ENCODE results near the gene AGRP. TPM values are rescaled to one million over a fixed set of nuclear protein-coding genes. Genes with fewer than 3 reads are reported as not detected.

AGRP gene
- total RNA-seq, 2 donors from 2014 or later = not detected

- no peak overlapping the region for H3K27ac Mint-ChIP-seq
- no peaks in the 10 kb centered on the region for H3K4me1 Mint-ChIP-seq
- Histone ChIP-seq H3K9ac (ENCODE audit: extremely low read depth, low read length, poor library complexity, severe bottlenecking) (no peak overlapping the region), H3K4me3 (ENCODE audit: low read length) (no peak overlapping the region), H3K36me3 (ENCODE audit: control insufficient read depth, insufficient read depth, low read length) (peaks cover 25% of the 10 kb centered on the region), H3K9me3 (ENCODE audit: control insufficient read depth, low read length) (no peaks in the 10 kb centered on the region), H3K27ac (ENCODE audit: low read depth, low read length) (no peak overlapping the region), H3K27me3 (ENCODE audit: control insufficient read depth, insufficient read depth, low read length, poor library complexity, severe bottlenecking) (no peaks in the 10 kb centered on the region), H3K4me1 (ENCODE audit: control insufficient read depth, insufficient read depth, low read length) (no peaks in the 10 kb centered on the region)
- H3K4me3 Mint-ChIP-seq = no peak overlapping the region
- 85 to 92% methylated on average over 8 to 11 of the region's 11 CpGs for WGBS, 2 experiments (ENCODE audit: insufficient coverage in 1 of 2, insufficient read length in 1 of 2)
- H3K36me3 Mint-ChIP-seq (ENCODE audit: low read depth) = peaks cover 8% of the 10 kb centered on the region
- H3K27me3 Mint-ChIP-seq (ENCODE audit: insufficient read depth) = no peaks in the 10 kb centered on the region
- no peak for TF ChIP-seq CTCF (conservative IDR thresholded peaks at IDR 0.05)
- H3K9me3 Mint-ChIP-seq = no peaks in the 10 kb centered on the region
- no peak for DNase-seq
Observed at GRCh38 chr16:67474551-67475455, 8.5 kb downstream of the AGRP start.

GRCh38 chr16:67471758-67472384 lies 11.5 kb downstream of the AGRP start:
- no peak overlapping the region for H3K27ac Mint-ChIP-seq
- no peak for TF ChIP-seq CTCF (conservative IDR thresholded peaks at IDR 0.05)
- no peaks in the 10 kb centered on the region for H3K27me3 ChIP-seq (ENCODE audit: control insufficient read depth, insufficient read depth, low read length, poor library complexity, severe bottlenecking)
- no peaks in the 10 kb centered on the region for H3K9me3 Mint-ChIP-seq
- no peaks in the 10 kb centered on the region for H3K9me3 ChIP-seq (ENCODE audit: control insufficient read depth, low read length)
- peaks cover 20% of the 10 kb centered on the region for H3K36me3 ChIP-seq (ENCODE audit: control insufficient read depth, insufficient read depth, low read length)
- no peak overlapping the region for H3K27ac ChIP-seq (ENCODE audit: low read depth, low read length)
- H3K4me1 ChIP-seq (ENCODE audit: control insufficient read depth, insufficient read depth, low read length) = no peaks in the 10 kb centered on the region
- 90 to 94% methylated on average over 2 to 6 of the region's 6 CpGs for whole genome bisulfite sequencing, 2 experiments (ENCODE audit: insufficient coverage in 1 of 2, insufficient read length in 1 of 2)
- H3K27me3 Mint-ChIP-seq (ENCODE audit: insufficient read depth) = no peaks in the 10 kb centered on the region
- H3K4me3 ChIP-seq (ENCODE audit: low read length) = no peak overlapping the region
- no peak overlapping the region for H3K4me3 Mint-ChIP-seq
- H3K9ac ChIP-seq (ENCODE audit: extremely low read depth, low read length, poor library complexity, severe bottlenecking) = no peak overlapping the region
- DNase-seq = no peak
- H3K4me1 Mint-ChIP-seq = no peaks in the 10 kb centered on the region
- peaks cover 3% of the 10 kb centered on the region for H3K36me3 Mint-ChIP-seq (ENCODE audit: low read depth)

GRCh38 chr16:67470359-67470758 lies 13.0 kb downstream of the AGRP start:
- no peaks in the 10 kb centered on the region for H3K27me3 ChIP-seq (ENCODE audit: control insufficient read depth, insufficient read depth, low read length, poor library complexity, severe bottlenecking)
- no peak for DNase-seq
- no peak overlapping the region for H3K27ac Mint-ChIP-seq
- no peaks in the 10 kb centered on the region for H3K4me1 ChIP-seq (ENCODE audit: control insufficient read depth, insufficient read depth, low read length)
- peaks cover 3% of the 10 kb centered on the region for H3K36me3 Mint-ChIP-seq (ENCODE audit: low read depth)
- no peaks in the 10 kb centered on the region for H3K4me1 Mint-ChIP-seq
- no peak overlapping the region for H3K9ac ChIP-seq (ENCODE audit: extremely low read depth, low read length, poor library complexity, severe bottlenecking)
- H3K9me3 Mint-ChIP-seq = no peaks in the 10 kb centered on the region
- no peak for TF ChIP-seq CTCF (conservative IDR thresholded peaks at IDR 0.05)
- no peak overlapping the region for H3K4me3 ChIP-seq (ENCODE audit: low read length)
- 93 to 99% methylated on average over 7 of the region's 7 CpGs for WGBS, 2 experiments (ENCODE audit: insufficient coverage in 1 of 2, insufficient read length in 1 of 2)
- H3K4me3 Mint-ChIP-seq = no peak overlapping the region
- peaks cover 16% of the 10 kb centered on the region for H3K36me3 ChIP-seq (ENCODE audit: control insufficient read depth, insufficient read depth, low read length)
- no peaks in the 10 kb centered on the region for H3K9me3 ChIP-seq (ENCODE audit: control insufficient read depth, low read length)
- H3K27me3 Mint-ChIP-seq (ENCODE audit: insufficient read depth) = no peaks in the 10 kb centered on the region
- no peak overlapping the region for H3K27ac ChIP-seq (ENCODE audit: low read depth, low read length)
